ENCODE measurements around the gene CNGB1. TPM values are rescaled to one million over a fixed set of nuclear protein-coding genes. Genes with fewer than 3 reads are reported as not detected.

Gene CNGB1
- polyA plus RNA-seq, 2 of the 4 experiments (the other 2 are of a cell fraction) = 0.23 to 0.39 TPM

- FAIRE-seq (no peak), ATAC-seq (no peak), DNase-seq (ENCODE audit: low read depth in 1 of 2, low spot score in 1 of 2) (no peak)
- no peak for TF ChIP-seq CBX8 (IDR thresholded peaks at IDR 0.05)
- TF ChIP-seq CHD2 (IDR thresholded peaks at IDR 0.05; ENCODE audit: low read length, partially characterized antibody) = no peak
- no peak for TF ChIP-seq HMGXB4 (CRISPR knock-in tag; IDR thresholded peaks at IDR 0.05; ENCODE audit: borderline replicate concordance)
- TF ChIP-seq NPAS2 (CRISPR knock-in tag; IDR thresholded peaks at IDR 0.05; ENCODE audit: borderline replicate concordance) = no peak
- TF ChIP-seq EHMT2 (IDR thresholded peaks at IDR 0.05; ENCODE audit: low read depth) = no peak
- no peak for TF ChIP-seq EHF (CRISPR knock-in tag; IDR thresholded peaks at IDR 0.05)
- TF ChIP-seq NR3C1 (IDR thresholded peaks at IDR 0.05) = no peak
- TF ChIP-seq FOXS1 (CRISPR knock-in tag; IDR thresholded peaks at IDR 0.05) = no peak
- TF ChIP-seq E2F6 (IDR thresholded peaks at IDR 0.05; ENCODE audit: borderline replicate concordance, low read depth) = no peak
- TF ChIP-seq CHD4 (IDR thresholded peaks at IDR 0.05; ENCODE audit: borderline replicate concordance) = no peak
- TF ChIP-seq MYC (IDR thresholded peaks at IDR 0.05; ENCODE audit: borderline replicate concordance, low read length) = no peak
- TF ChIP-seq CEBPB (IDR thresholded peaks at IDR 0.05) = no peak
- no peak for TF ChIP-seq ZC3H11A (IDR thresholded peaks at IDR 0.05)
- TF ChIP-seq FOSL2 (IDR thresholded peaks at IDR 0.05) = no peak
- no peak for TF ChIP-seq FOSL2 (CRISPR knock-in tag; IDR thresholded peaks at IDR 0.05)
- no peak overlapping the region for H3K4me3 ChIP-seq
- 83% methylated on average over 6 of the region's 6 CpGs for WGBS (ENCODE audit: missing lambda C conversion rate)
- H3K27ac ChIP-seq = no peak overlapping the region
- POLR2A ChIA-PET = no interaction called here
- no peaks in the 10 kb centered on the region for H3K4me1 ChIP-seq
- CTCF ChIA-PET = interaction anchor here (0.6 to 1.5 kb wide), 2 partner anchors 18 to 85 kb away, joined by 3 to 5 read pairs; no protein-coding TSS in a partner anchor
- H3K9me3 ChIP-seq = no peaks in the 10 kb centered on the region
- H3K4me2 ChIP-seq = no peak overlapping the region
These were observed 46.4 kb downstream of the CNGB1 start for GRCh38 chr16:57924514-57924913.

GRCh38 chr16:57923841-57924240 lies 47.1 kb downstream of the CNGB1 start:
- H3K4me1 ChIP-seq = no peaks in the 10 kb centered on the region
- ATAC-seq = no peak
- POLR2A ChIA-PET = no interaction called here
- WGBS (ENCODE audit: missing lambda C conversion rate) = 95% methylated on average over 2 of the region's 2 CpGs
- TF ChIP-seq SMC3 (IDR thresholded peaks at IDR 0.05) (no peak), TFCP2L1 (CRISPR knock-in tag; IDR thresholded peaks at IDR 0.05) (no peak), FOXS1 (CRISPR knock-in tag; IDR thresholded peaks at IDR 0.05) (no peak), PHF8 (IDR thresholded peaks at IDR 0.05; ENCODE audit: borderline replicate concordance, low read depth) (no peak), RARB (CRISPR knock-in tag; IDR thresholded peaks at IDR 0.05) (no peak), MAZ (IDR thresholded peaks at IDR 0.05; ENCODE audit: borderline replicate concordance, low read depth, low read length) (no peak), HES2 (IDR thresholded peaks at IDR 0.05) (no peak), HMGXB4 (CRISPR knock-in tag; IDR thresholded peaks at IDR 0.05; ENCODE audit: borderline replicate concordance) (no peak), SREBF2 (IDR thresholded peaks at IDR 0.05) (no peak), RFX5 (IDR thresholded peaks at IDR 0.05) (no peak), ELK1 (IDR thresholded peaks at IDR 0.05; ENCODE audit: low read depth, low read length) (no peak), EP300 (IDR thresholded peaks at IDR 0.05) (no peak), USF2 (IDR thresholded peaks at IDR 0.05) (no peak)
- CTCF ChIA-PET = no interaction called here
- H3K4me2 ChIP-seq = no peak overlapping the region
- H3K9me3 ChIP-seq = no peaks in the 10 kb centered on the region
- H3K4me3 ChIP-seq = no peak overlapping the region
- no peak for DNase-seq (ENCODE audit: low read depth in 1 of 2, low spot score in 1 of 2)
- no peak for FAIRE-seq
- no peak overlapping the region for H3K27ac ChIP-seq
